ENCODE results near the gene C20orf96. TPM values are rescaled to one million over a fixed set of nuclear protein-coding genes. Genes with fewer than 3 reads are reported as not detected.
A peak's percentile ranks its signal among the peaks of the same experiment; 100 is the strongest.
"Not testable (repeated sequence)": the region's sequence is repeated elsewhere in the genome, so short reads cannot be mapped to it uniquely, and the experiment has no call there.

Gene C20orf96
- 6.0 TPM for polyA plus RNA-seq (2012; ENCODE audit: low read depth, missing spikeins)

- peak; percentile 93 for FAIRE-seq
- TF ChIP-seq PAX5 (IDR thresholded peaks at IDR 0.05; ENCODE audit: insufficient read depth, low read length, severe bottlenecking), result no peak
- no peak for TF ChIP-seq POLR2AphosphoS5 (IDR thresholded peaks at IDR 0.05; ENCODE audit: low read depth, low read length)
- peak; percentile 30; the same call in 1 of the 2 replicates for TF ChIP-seq POLR2A (IDR thresholded peaks at IDR 0.05; ENCODE audit: low read depth, low read length)
- TF ChIP-seq POU2F2 (IDR thresholded peaks at IDR 0.05; ENCODE audit: low read depth, low read length), result 0 out of 2 replicates have a peak, but pooled peaks have one; percentile 26
- no peak for TF ChIP-seq SPI1 (IDR thresholded peaks at IDR 0.05; ENCODE audit: low read depth, low read length)
- 0 out of 2 replicates have a peak, but pooled peaks have one; percentile 15 for TF ChIP-seq TAF1 (IDR thresholded peaks at IDR 0.05; ENCODE audit: low read depth, low read length)
- peak; percentile 88 for DNase-seq (ENCODE audit: insufficient read length, low spot score)
Observed at GRCh38 chr20:290084-290831, at the start of gene C20orf96. C20orf96 (minus strand) TSS chr20:290750; CDS start chr20:290610, 140 bp downstream.

GRCh38 chr20:336040-336439, 45.5 kb upstream of the C20orf96 start:
- not testable (repeated sequence) for FAIRE-seq; DNase-seq (ENCODE audit: insufficient read length, low spot score)

DNA sequence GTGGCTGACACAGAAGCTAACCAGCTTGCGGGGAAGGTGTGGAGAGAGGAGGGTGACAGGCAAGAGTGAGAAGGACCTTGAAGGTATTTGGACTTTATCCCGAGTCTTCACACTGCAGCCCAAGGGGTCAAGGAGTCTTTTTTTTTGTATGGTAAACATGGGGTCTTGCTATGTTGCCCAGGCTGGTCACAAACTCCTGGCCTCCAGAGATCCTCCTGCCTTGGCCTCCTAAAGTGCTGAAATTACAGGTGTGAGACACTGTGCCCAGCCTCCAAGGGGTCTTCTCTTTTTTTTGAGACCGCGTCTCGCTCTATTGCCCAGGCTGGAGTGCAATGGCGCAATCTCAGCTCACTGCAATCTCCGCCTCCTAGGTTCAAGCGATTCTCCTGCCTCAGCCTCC, 44.0 kb upstream of the C20orf96 start:
- FAIRE-seq (no peak), DNase-seq (ENCODE audit: insufficient read length, low spot score) (no peak)

GRCh38 chr20:330233-331149, 39.9 kb upstream of the C20orf96 start:
- FAIRE-seq (peak; percentile 88), DNase-seq (ENCODE audit: insufficient read length, low spot score) (peak; percentile 50)
- TF ChIP-seq TAF1 (IDR thresholded peaks at IDR 0.05; ENCODE audit: low read depth, low read length) (no peak), POLR2A (IDR thresholded peaks at IDR 0.05; ENCODE audit: low read depth, low read length) (no peak), POU2F2 (IDR thresholded peaks at IDR 0.05; ENCODE audit: low read depth, low read length) (no peak), PAX5 (IDR thresholded peaks at IDR 0.05; ENCODE audit: insufficient read depth, low read length, severe bottlenecking) (no peak), SPI1 (IDR thresholded peaks at IDR 0.05; ENCODE audit: low read depth, low read length) (no peak), POLR2AphosphoS5 (IDR thresholded peaks at IDR 0.05; ENCODE audit: low read depth, low read length) (no peak)

More for the DNA sequence above, 44.0 kb upstream of the C20orf96 start:
- TF ChIP-seq SPI1 (IDR thresholded peaks at IDR 0.05; ENCODE audit: low read depth, low read length) (no peak), PAX5 (IDR thresholded peaks at IDR 0.05; ENCODE audit: insufficient read depth, low read length, severe bottlenecking) (no peak), TAF1 (IDR thresholded peaks at IDR 0.05; ENCODE audit: low read depth, low read length) (no peak), POLR2A (IDR thresholded peaks at IDR 0.05; ENCODE audit: low read depth, low read length) (no peak), POU2F2 (IDR thresholded peaks at IDR 0.05; ENCODE audit: low read depth, low read length) (no peak), POLR2AphosphoS5 (IDR thresholded peaks at IDR 0.05; ENCODE audit: low read depth, low read length) (no peak)

GRCh38 chr20:329851-330232, 39.3 kb upstream of the C20orf96 start:
- no peak for TF ChIP-seq SPI1 (IDR thresholded peaks at IDR 0.05; ENCODE audit: low read depth, low read length)
- TF ChIP-seq TAF1 (IDR thresholded peaks at IDR 0.05; ENCODE audit: low read depth, low read length), result no peak
- TF ChIP-seq POLR2A (IDR thresholded peaks at IDR 0.05; ENCODE audit: low read depth, low read length), result no peak
- TF ChIP-seq POLR2AphosphoS5 (IDR thresholded peaks at IDR 0.05; ENCODE audit: low read depth, low read length), result no peak
- no peak for TF ChIP-seq PAX5 (IDR thresholded peaks at IDR 0.05; ENCODE audit: insufficient read depth, low read length, severe bottlenecking)
- no peak for TF ChIP-seq POU2F2 (IDR thresholded peaks at IDR 0.05; ENCODE audit: low read depth, low read length)
- DNase-seq (ENCODE audit: insufficient read length, low spot score) (no peak), FAIRE-seq (no peak)

DNA sequence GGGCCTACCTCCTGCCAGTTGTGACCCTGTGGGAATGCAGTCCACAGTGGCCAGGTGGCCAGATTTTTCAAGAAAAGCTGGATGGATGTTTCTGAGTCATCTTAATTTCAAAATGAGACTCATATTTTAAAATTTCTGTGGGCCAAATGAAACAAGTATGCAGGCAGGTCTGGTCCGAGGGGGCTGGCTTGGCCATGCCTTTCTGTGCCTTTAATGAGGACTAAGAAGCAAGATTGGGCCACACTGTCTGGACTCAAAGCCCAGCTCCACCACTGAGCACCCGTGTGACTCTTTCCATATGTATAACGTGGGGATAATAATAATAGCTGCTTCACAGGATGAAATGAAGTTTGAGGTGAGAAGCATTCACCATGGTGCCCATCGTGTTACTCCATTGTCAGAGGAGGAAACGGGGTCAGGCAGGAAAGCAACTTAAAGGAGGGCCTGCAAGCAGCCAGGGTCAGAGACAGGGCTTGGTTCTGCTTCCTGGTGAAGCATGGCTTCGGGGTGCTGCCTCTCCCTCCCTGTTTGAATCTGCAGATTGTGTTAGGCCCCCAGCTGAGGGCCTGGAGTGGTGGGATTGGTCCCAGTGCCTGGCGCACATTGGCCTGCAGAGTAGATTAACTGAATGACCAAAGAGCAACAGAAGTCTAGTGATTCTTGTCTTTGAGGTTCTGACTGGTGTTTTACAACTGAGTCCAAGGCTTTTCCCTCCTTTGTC, 38.6 kb upstream of the C20orf96 start:
- DNase-seq (ENCODE audit: insufficient read length, low spot score) (no peak), FAIRE-seq (no peak)
- no peak for TF ChIP-seq TAF1 (IDR thresholded peaks at IDR 0.05; ENCODE audit: low read depth, low read length)
- TF ChIP-seq POLR2A (IDR thresholded peaks at IDR 0.05; ENCODE audit: low read depth, low read length), result no peak
- TF ChIP-seq POU2F2 (IDR thresholded peaks at IDR 0.05; ENCODE audit: low read depth, low read length), result no peak
- no peak for TF ChIP-seq PAX5 (IDR thresholded peaks at IDR 0.05; ENCODE audit: insufficient read depth, low read length, severe bottlenecking)
- TF ChIP-seq POLR2AphosphoS5 (IDR thresholded peaks at IDR 0.05; ENCODE audit: low read depth, low read length), result no peak
- TF ChIP-seq SPI1 (IDR thresholded peaks at IDR 0.05; ENCODE audit: low read depth, low read length), result no peak

DNA sequence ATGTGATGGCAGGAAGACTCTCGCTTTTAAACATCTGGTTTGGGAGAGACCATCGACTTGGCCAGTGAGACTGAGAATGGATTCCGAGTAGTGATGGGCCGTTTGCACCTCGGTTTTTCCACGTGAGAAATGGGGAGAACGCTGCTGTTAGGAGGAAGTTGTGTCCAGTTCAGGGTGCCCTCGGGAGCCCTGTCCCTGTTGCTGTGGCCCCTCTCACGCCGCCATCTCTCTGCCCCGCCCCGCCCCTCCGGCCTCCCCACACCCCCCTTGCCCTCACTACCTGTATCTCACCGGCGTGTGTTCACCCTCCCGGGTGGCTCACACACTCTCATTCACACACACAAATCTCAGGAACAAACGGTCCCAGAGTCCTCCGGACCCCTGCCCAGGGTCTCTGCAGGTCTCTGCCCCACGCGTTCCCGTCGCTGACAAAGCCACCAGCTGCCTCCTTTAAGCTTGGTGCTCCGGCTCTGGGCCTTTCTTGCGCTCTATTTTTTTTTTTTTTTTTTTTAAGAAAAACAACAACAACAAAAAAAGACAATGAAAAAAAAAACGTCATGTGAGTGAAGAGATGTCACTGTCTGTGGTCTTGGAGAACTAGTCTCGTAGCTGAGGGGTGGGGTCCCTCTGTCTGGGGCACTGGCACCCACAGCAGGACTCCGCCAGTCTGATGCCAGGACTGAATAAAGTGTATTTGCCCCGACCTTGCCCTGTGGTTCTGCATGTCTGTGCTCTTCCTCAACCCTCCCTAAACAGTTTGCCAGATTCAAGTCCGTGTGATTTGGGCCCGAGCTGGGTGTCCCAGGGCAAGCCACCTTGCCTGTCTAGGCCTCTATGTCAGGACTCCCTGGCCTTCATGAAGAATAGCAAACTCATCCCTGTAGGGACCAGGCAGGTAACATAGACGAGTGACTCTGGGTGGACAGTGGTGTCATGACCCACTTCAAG, 37.8 kb upstream of the C20orf96 start:
- DNase-seq (ENCODE audit: insufficient read length, low spot score), result no peak
- no peak for FAIRE-seq
- TF ChIP-seq SPI1 (IDR thresholded peaks at IDR 0.05; ENCODE audit: low read depth, low read length), result no peak

- peak; percentile 51; the same call in 1 of the 2 replicates for TF ChIP-seq POLR2A (IDR thresholded peaks at IDR 0.05; ENCODE audit: low read depth, low read length)
- TF ChIP-seq SPI1 (IDR thresholded peaks at IDR 0.05; ENCODE audit: low read depth, low read length), result no peak
- TF ChIP-seq TAF1 (IDR thresholded peaks at IDR 0.05; ENCODE audit: low read depth, low read length), result 0 out of 2 replicates have a peak, but pooled peaks have one; percentile 22
- TF ChIP-seq PAX5 (IDR thresholded peaks at IDR 0.05; ENCODE audit: insufficient read depth, low read length, severe bottlenecking), result peak; percentile 31
- no peak for TF ChIP-seq POU2F2 (IDR thresholded peaks at IDR 0.05; ENCODE audit: low read depth, low read length)
- peak; percentile 46 for TF ChIP-seq POLR2AphosphoS5 (IDR thresholded peaks at IDR 0.05; ENCODE audit: low read depth, low read length)
- FAIRE-seq (peak; percentile 75), DNase-seq (ENCODE audit: insufficient read length, low spot score) (peak; percentile 72)
Observed at GRCh38 chr20:327186-328026, 36.9 kb upstream of the C20orf96 start.

Data from GM12891 (cell line).